ENCODE data around the gene EXOC4. TPM values are rescaled to one million over a fixed set of nuclear protein-coding genes. Genes with fewer than 3 reads are reported as not detected.

The EXOC4 gene
- total and polyA plus RNA-seq, 2 of the 13 experiments (the other 11 are each of a cell fraction or from before 2014, with no cell fraction given), result 22.5 to 39.0 TPM

GRCh38 chr7:133959505-133959904, 706.6 kb downstream of the EXOC4 start:
- no peak overlapping the region for H3K4me2 ChIP-seq (ENCODE audit: low read depth, low read length)
- WGBS (ENCODE audit: low lambda C conversion rate), result 93% methylated on average over 2 of the region's 2 CpGs
- no peaks in the 10 kb centered on the region for H4K20me1 ChIP-seq (ENCODE audit: insufficient read depth, low read length)
- POLR2A ChIA-PET, result no interaction called here
- no peak for ATAC-seq
- no peaks in the 10 kb centered on the region for H3K36me3 ChIP-seq (replicated peaks in 1 of 2; ENCODE audit: control insufficient read depth in 1 of 2, insufficient read depth in 2 of 2, low read length in 2 of 2)
- H3K9ac ChIP-seq (ENCODE audit: insufficient read depth, low read depth, low read length), result no peak overlapping the region
- H3K27ac ChIP-seq (ENCODE audit: extremely low read length, insufficient read depth, low read length), result no peak overlapping the region
- no peaks in the 10 kb centered on the region for H3K9me3 ChIP-seq (ENCODE audit: low read length)
- no peak overlapping the region for H2AFZ ChIP-seq (ENCODE audit: low read length)
- no peak for FAIRE-seq
- H3K4me1 ChIP-seq (ENCODE audit: insufficient read depth, low read length), result no peaks in the 10 kb centered on the region
- no peak for TF ChIP-seq JDP2 (CRISPR knock-in tag; IDR thresholded peaks at IDR 0.05; ENCODE audit: borderline replicate concordance)
- TF ChIP-seq ZZZ3 (CRISPR knock-in tag; IDR thresholded peaks at IDR 0.05; ENCODE audit: borderline replicate concordance), result no peak
- TF ChIP-seq, protein P1, sequence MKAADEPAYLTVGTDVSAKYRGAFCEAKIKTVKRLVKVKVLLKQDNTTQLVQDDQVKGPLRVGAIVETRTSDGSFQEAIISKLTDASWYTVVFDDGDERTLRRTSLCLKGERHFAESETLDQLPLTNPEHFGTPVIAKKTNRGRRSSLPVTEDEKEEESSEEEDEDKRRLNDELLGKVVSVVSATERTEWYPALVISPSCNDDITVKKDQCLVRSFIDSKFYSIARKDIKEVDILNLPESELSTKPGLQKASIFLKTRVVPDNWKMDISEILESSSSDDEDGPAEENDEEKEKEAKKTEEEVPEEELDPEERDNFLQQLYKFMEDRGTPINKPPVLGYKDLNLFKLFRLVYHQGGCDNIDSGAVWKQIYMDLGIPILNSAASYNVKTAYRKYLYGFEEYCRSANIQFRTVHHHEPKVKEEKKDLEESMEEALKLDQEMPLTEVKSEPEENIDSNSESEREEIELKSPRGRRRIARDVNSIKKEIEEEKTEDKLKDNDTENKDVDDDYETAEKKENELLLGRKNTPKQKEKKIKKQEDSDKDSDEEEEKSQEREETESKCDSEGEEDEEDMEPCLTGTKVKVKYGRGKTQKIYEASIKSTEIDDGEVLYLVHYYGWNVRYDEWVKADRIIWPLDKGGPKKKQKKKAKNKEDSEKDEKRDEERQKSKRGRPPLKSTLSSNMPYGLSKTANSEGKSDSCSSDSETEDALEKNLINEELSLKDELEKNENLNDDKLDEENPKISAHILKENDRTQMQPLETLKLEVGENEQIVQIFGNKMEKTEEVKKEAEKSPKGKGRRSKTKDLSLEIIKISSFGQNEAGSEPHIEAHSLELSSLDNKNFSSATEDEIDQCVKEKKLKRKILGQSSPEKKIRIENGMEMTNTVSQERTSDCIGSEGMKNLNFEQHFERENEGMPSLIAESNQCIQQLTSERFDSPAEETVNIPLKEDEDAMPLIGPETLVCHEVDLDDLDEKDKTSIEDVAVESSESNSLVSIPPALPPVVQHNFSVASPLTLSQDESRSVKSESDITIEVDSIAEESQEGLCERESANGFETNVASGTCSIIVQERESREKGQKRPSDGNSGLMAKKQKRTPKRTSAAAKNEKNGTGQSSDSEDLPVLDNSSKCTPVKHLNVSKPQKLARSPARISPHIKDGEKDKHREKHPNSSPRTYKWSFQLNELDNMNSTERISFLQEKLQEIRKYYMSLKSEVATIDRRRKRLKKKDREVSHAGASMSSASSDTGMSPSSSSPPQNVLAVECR (CRISPR knock-in tag; IDR thresholded peaks at IDR 0.05; ENCODE audit: borderline replicate concordance), result no peak
- TF ChIP-seq CTCF (CRISPR knock-in tag; IDR thresholded peaks at IDR 0.05), result no peak
- TF ChIP-seq SP4 (CRISPR knock-in tag; IDR thresholded peaks at IDR 0.05), result no peak
- in situ Hi-C loops (cut with HindIII; ENCODE audit: extremely low pct_ligation_motif_present, low pct_unique_long_range_greater_than_20kb) (no loop called here), intact Hi-C loops (cut with micrococcal nuclease; ENCODE audit: unreplicated experiment) (no loop called here)
- no peaks in the 10 kb centered on the region for H3K27me3 ChIP-seq (ENCODE audit: control insufficient read depth in 1 of 2, insufficient read depth in 2 of 2, low read length in 2 of 2)
- CTCF ChIA-PET (ENCODE audit: low intra/inter-chr PET ratio, low total read pairs), result no interaction called here
- no peak overlapping the region for H3K4me3 ChIP-seq (replicated peaks in 1 of 3; ENCODE audit: insufficient read depth in 1 of 3, low read depth in 2 of 3, low read length in 3 of 3)
- no TSS peak for BruUV-seq (replicated peaks)
- no peaks in the 10 kb centered on the region for H3K79me2 ChIP-seq (ENCODE audit: insufficient read depth, low read length)
- no peak for DNase-seq (ENCODE audit: low spot score)

All from HepG2 (cell line).